ENCODE measurements around the gene NMT1. TPM values are rescaled to one million over a fixed set of nuclear protein-coding genes. Genes with fewer than 3 reads are reported as not detected.

Gene NMT1
- total RNA-seq, 1 donor from 2014 or later = 91.4 TPM

DNA sequence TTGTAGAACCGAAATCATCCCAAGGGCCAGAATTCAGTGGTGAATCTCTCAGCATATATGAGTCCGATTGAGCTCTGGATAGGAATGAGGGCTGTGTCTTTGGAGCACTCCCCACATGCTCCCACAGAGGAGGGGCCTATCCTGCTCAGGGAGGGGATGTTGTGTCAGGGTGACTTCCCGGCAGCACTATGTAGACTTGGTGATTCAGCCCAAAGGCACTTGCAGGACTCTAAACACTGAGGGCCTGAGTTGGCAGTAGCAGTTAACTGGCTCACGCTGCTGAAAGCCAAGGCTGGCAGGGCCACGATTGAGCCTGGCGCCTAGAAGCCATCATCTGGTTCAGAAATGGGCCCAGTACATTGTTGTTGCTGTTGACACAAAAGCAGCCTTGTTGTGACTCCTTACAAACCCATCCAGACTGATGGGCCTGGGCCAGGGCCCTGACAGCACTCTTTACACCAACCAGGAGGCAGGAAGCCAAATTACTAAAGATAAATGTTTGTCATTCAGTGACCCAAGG, 31.9 kb downstream of the NMT1 start:
- Mint-ChIP-seq H3K27ac (ENCODE audit: unreplicated experiment) (peak overlapping the region; percentile 99), H3K4me3 (ENCODE audit: unreplicated experiment) (peak overlapping the region; percentile 53), H3K4me1 (ENCODE audit: low read depth) (peaks cover 56% of the 10 kb centered on the region), H3K9me3 (ENCODE audit: low read depth) (no peaks in the 10 kb centered on the region), H3K27me3 (ENCODE audit: low read depth) (no peaks in the 10 kb centered on the region), H3K36me3 (ENCODE audit: low read depth) (peaks cover 34% of the 10 kb centered on the region)
- TF ChIP-seq, protein P1, sequence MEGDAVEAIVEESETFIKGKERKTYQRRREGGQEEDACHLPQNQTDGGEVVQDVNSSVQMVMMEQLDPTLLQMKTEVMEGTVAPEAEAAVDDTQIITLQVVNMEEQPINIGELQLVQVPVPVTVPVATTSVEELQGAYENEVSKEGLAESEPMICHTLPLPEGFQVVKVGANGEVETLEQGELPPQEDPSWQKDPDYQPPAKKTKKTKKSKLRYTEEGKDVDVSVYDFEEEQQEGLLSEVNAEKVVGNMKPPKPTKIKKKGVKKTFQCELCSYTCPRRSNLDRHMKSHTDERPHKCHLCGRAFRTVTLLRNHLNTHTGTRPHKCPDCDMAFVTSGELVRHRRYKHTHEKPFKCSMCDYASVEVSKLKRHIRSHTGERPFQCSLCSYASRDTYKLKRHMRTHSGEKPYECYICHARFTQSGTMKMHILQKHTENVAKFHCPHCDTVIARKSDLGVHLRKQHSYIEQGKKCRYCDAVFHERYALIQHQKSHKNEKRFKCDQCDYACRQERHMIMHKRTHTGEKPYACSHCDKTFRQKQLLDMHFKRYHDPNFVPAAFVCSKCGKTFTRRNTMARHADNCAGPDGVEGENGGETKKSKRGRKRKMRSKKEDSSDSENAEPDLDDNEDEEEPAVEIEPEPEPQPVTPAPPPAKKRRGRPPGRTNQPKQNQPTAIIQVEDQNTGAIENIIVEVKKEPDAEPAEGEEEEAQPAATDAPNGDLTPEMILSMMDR (IDR thresholded peaks at IDR 0.05) = no peak
- no peak for DNase-seq (ENCODE audit: low spot score)

DNA sequence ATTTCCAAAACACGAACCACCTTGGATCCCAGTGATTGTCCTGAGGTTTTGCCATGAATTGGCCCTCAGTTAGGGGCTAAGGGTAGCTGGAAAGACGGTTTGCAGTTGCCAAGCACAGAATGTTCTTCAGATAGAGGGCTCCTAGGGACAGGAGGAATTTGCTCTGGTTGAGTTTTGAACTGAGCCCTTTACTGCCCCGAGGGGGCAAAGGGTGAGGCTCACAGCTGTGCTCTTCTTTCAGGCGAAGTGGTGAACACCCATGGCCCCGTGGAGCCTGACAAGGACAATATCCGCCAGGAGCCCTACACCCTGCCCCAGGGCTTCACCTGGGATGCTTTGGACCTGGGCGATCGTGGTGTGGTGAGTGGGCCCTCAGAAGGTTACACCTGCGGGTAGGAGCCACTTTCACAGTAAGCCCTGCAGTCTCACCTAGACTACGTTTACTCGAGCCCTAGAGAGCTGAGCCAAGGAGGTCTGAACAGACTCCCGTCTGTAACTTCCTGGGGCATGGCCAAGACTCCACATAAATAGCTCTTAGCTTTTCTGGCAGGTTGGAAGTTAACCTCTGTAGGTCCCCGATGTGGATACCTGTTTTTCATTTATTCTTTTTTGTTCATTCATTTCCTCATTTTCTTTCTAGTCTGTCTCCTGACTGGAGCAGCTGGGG, 32.5 kb downstream of the NMT1 start:
- peaks cover 52% of the 10 kb centered on the region for H3K4me1 Mint-ChIP-seq (ENCODE audit: low read depth)
- no peaks in the 10 kb centered on the region for H3K27me3 Mint-ChIP-seq (ENCODE audit: low read depth)
- no peak for DNase-seq (ENCODE audit: low spot score)
- TF ChIP-seq, protein P1 (IDR thresholded peaks at IDR 0.05) = no peak
- no peak overlapping the region for H3K4me3 Mint-ChIP-seq (ENCODE audit: unreplicated experiment)
- peaks cover 37% of the 10 kb centered on the region for H3K36me3 Mint-ChIP-seq (ENCODE audit: low read depth)
- H3K9me3 Mint-ChIP-seq (ENCODE audit: low read depth) = no peaks in the 10 kb centered on the region
- peak overlapping the region; percentile 99 for H3K27ac Mint-ChIP-seq (ENCODE audit: unreplicated experiment)

DNA sequence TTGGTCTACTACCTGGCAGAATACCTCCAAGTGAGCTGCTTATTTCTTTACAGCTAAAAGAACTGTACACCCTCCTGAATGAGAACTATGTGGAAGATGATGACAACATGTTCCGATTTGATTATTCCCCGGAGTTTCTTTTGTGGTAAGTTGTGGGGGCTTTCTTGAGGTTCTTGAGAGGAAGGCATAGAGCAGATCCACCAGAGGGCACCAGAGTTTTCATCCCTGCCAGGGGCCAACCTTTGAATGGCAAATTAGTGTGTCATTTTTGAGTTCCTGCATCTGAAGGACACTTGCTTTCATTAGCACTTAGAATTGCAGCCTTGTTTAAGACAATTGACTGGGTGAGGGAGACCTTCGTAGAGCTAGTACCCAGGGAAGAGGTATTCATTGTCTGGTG, 35.0 kb downstream of the NMT1 start:
- Mint-ChIP-seq H3K4me1 (ENCODE audit: low read depth) (peaks cover 46% of the 10 kb centered on the region), H3K27me3 (ENCODE audit: low read depth) (no peaks in the 10 kb centered on the region), H3K4me3 (ENCODE audit: unreplicated experiment) (no peak overlapping the region), H3K27ac (ENCODE audit: unreplicated experiment) (peak overlapping the region; percentile 28), H3K9me3 (ENCODE audit: low read depth) (no peaks in the 10 kb centered on the region), H3K36me3 (ENCODE audit: low read depth) (peaks cover 32% of the 10 kb centered on the region)
- no peak for DNase-seq (ENCODE audit: low spot score)
- TF ChIP-seq, protein P1 (IDR thresholded peaks at IDR 0.05) = peak; percentile 78

DNA sequence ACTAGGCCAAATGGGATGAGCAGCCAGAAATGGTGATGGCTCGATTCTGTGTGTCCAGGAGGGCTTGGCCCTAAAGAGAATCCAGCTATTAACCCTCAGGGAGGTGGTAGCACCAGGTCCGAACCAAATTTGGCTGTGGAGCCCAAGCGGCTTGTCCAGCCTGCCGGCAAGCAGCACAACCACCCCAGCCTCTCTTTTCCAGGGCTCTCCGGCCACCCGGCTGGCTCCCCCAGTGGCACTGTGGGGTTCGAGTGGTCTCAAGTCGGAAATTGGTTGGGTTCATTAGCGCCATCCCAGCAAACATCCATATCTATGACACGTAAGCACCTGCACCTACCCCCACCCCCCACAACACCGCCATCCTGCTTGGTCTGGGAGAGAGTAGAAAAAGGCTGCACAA, 35.8 kb downstream of the NMT1 start:
- Mint-ChIP-seq H3K4me3 (ENCODE audit: unreplicated experiment) (no peak overlapping the region), H3K9me3 (ENCODE audit: low read depth) (no peaks in the 10 kb centered on the region), H3K27ac (ENCODE audit: unreplicated experiment) (no peak overlapping the region), H3K36me3 (ENCODE audit: low read depth) (peaks cover 30% of the 10 kb centered on the region), H3K27me3 (ENCODE audit: low read depth) (no peaks in the 10 kb centered on the region), H3K4me1 (ENCODE audit: low read depth) (peaks cover 43% of the 10 kb centered on the region)
- TF ChIP-seq, protein P1 (IDR thresholded peaks at IDR 0.05) = no peak
- no peak for DNase-seq (ENCODE audit: low spot score)

DNA sequence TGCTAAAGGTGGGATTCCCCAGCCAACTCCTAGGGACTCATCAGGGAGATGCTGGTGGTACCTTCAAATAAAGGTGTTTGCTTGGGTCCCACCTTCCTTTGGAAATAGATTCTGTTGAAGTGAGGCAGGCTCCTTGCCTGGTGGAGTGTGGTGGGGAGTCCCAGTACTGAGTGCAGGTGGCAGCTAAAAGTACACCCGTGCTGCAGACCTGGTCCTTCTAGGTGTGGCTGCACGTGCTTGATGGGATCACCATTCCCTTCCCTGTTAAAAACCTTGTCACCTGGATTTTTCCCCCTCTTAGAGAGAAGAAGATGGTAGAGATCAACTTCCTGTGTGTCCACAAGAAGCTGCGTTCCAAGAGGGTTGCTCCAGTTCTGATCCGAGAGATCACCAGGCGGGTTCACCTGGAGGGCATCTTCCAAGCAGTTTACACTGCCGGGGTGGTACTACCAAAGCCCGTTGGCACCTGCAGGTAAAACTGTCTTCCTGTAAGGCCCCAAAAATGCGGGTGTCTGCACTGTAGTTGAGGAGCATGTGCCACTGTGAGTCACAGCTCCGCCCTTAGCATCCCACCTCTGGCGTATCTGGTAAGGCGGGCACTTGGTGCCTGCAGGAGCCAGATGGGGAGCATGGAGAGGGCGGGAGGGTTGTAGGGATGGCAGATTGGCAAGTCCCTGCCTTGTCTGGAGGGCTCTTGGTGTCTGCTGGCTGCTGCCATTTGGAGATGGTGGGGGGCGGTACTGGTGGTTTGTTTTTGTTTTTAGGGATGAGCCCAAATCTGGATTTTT, 37.2 kb downstream of the NMT1 start:
- Mint-ChIP-seq H3K4me1 (ENCODE audit: low read depth) (peaks cover 43% of the 10 kb centered on the region), H3K27ac (ENCODE audit: unreplicated experiment) (peak overlapping the region; percentile 80), H3K27me3 (ENCODE audit: low read depth) (no peaks in the 10 kb centered on the region), H3K9me3 (ENCODE audit: low read depth) (no peaks in the 10 kb centered on the region), H3K4me3 (ENCODE audit: unreplicated experiment) (no peak overlapping the region), H3K36me3 (ENCODE audit: low read depth) (peaks cover 32% of the 10 kb centered on the region)
- no peak for DNase-seq (ENCODE audit: low spot score)
- TF ChIP-seq, protein P1 (IDR thresholded peaks at IDR 0.05) = no peak
